Psoas muscle (tissue), 8 donors: Measurements from ENCODE around the gene WBP1. TPM values are rescaled to one million over a fixed set of nuclear protein-coding genes. Genes with fewer than 3 reads are reported as not detected.

Experiments used
- ATAC-seq, 4 donors: fragments of 200-7000 bp; cut with Tn5 transposase; one replicate each; pipeline ENCODE4 v1.9.1; 2020; ENCODE audit warnings: moderate library complexity in 3 of 4, mild to moderate bottlenecking in 2 of 4
- DNase-seq, 2 donors: peaks; one replicate each; pipeline ENCODE4 v3.0.0-alpha.2; 2020
- H3K27ac ChIP-seq: fragments of 200-600 bp; one replicate; pipeline ENCODE4 v1.8.0; 2022
- H3K27me3 ChIP-seq, 3 donors: fragments of 200-600 bp in 1 of 3; one replicate each; pipeline versions ENCODE4 v1.6.1 to v1.8.0; 2013 to 2022; ENCODE audit warnings: low read length in 2 of 3, mild to moderate bottlenecking in 2 of 3, moderate library complexity in 1 of 3; ENCODE audit not compliant: insufficient read depth in 3 of 3
- H3K36me3 ChIP-seq, 2 donors: fragments of 200-600 bp in 1 of 2; one replicate each; pipeline versions ENCODE4 v1.6.1 to v1.8.0; 2013 to 2022; ENCODE audit warnings: low read depth in 1 of 2, mild to moderate bottlenecking in 1 of 2, moderate library complexity in 1 of 2; ENCODE audit not compliant: insufficient read depth in 1 of 2
- H3K4me1 ChIP-seq: fragments of 200-600 bp; one replicate; pipeline ENCODE4 v1.8.0; 2022
- H3K4me3 ChIP-seq: fragments of 200-600 bp; one replicate; pipeline ENCODE4 v1.8.0; 2022; ENCODE audit warnings: mild to moderate bottlenecking
- H3K9me3 ChIP-seq: fragments of 200-600 bp; one replicate; pipeline ENCODE4 v1.8.0; 2022
- CTCF ChIP-seq: fragments of 200-600 bp; IDR thresholded peaks from one replicate; pipeline ENCODE4 v1.8.0; 2022; ENCODE audit warnings: antibody characterized with exemption
- WGBS, 3 donors: extraction: QIAGEN DNeasy Blood & Tissue Kit; methylation state at CpG; one replicate each; pipeline versions ENCODE4 v1.1.6 to v1.1.7; 2013; 5-methylcytosine and 5-hydroxymethylcytosine counted together
- intact Hi-C, 2 donors: fragments of 100-400 bp; cut with DNase I; formaldehyde crosslinking; loops; one replicate each; pipeline versions ENCODE4 v1.11.0 to v1.14.2; 2022
- polyA plus RNA-seq, 3 donors: library from polyadenylated mRNA; stranded (reverse); fragments of 200-250 nt; gene quantifications; one replicate each; pipeline ENCODE4 v1.2.3, GENCODE V29; 2013
- total RNA-seq, 4 donors: library from RNA; stranded (reverse); fragmentation: NEBNext Ultra II Directional in 2 of 4; extraction: Animal tissue kit (Norgen Biotek cat#: 25700) in 2 of 4; gene quantifications; one replicate each; pipeline versions ENCODE4 v1.2.1 to v1.2.4, GENCODE V29; 2021 to 2023
- donor health status: healthy with polysubstance abuse.
- donor health status: DM: no; HTN: no; CAD: no; lungs with moderate emphysema.
- donor health status: Bipolar disorder and iron deficiency.
- donor health status: healthy.
- donor health status: DM: yes; HTN: yes; CAD: no.
- donor health status: DM: no; HTN: no; CAD: no.
- donor health status: DM: no; HTN: no; CAD: no.
- donor health status: DM: yes; HTN: yes; CAD: no.

The WBP1 gene
- total and polyA plus RNA-seq, 7 donors = 19.4 to 41.3 (median 24.4) TPM

GRCh38 chr2:74510272-74510671 lies 52.0 kb downstream of the WBP1 start:
- intact Hi-C loops = no loop called here
- no peak for TF ChIP-seq CTCF

More at GRCh38 chr2:74510272-74510671, 52.0 kb downstream of the WBP1 start:
- Histone ChIP-seq H3K4me3 (no peak overlapping the region), H3K27ac (no peak overlapping the region), H3K9me3 (no peaks in the 10 kb centered on the region), H3K4me1 (peaks cover 18% of the 10 kb centered on the region), H3K27me3 (peaks cover 0 to 70% (median 29%) of the 10 kb centered on the region in 3 donors), H3K36me3 (peaks cover 0 to 13% of the 10 kb centered on the region in 2 donors)
- 79 to 82% (median 80%) methylated on average over 4 of the region's 4 CpGs for WGBS, 3 donors
- DNase-seq = no peak
- no peak for ATAC-seq

Other genes with a start within 250 kb of the WBP1 start
- 1 to 10 TPM in 3 of 4 donors, under 1 TPM in 1; 0.57 to 5.7 (median 2.3) TPM for gene SLC4A5, start 115.0 kb upstream of the WBP1 start, total RNA-seq
- under 1 TPM; 0.27 to 0.53 (median 0.42) TPM for gene SLC4A5, start 115.0 kb upstream of the WBP1 start, polyA plus RNA-seq
- gene DCTN1, start 78.1 kb upstream of the WBP1 start, total RNA-seq = 100 to 1,000 TPM in 3 of 4 donors, 10 to 100 TPM in 1; 99.0 to 131 (median 116) TPM
- 10 to 100 TPM; 45.6 to 61.3 (median 52.1) TPM for gene DCTN1, start 78.1 kb upstream of the WBP1 start, polyA plus RNA-seq
- gene C2orf81, start 36.8 kb upstream of the WBP1 start, total RNA-seq = under 1 TPM; 0.15 to 0.46 (median 0.39) TPM
- under 1 TPM; 0.06 to 0.34 (median 0.23) TPM for gene C2orf81, start 36.8 kb upstream of the WBP1 start, polyA plus RNA-seq
- gene WDR54, start 36.7 kb upstream of the WBP1 start, total RNA-seq = 1 to 10 TPM; 1.1 to 1.6 (median 1.4) TPM
- 1 to 10 TPM in 2 of 3 donors, under 1 TPM in 1; 0.52 to 2.4 (median 2.4) TPM for gene WDR54, start 36.7 kb upstream of the WBP1 start, polyA plus RNA-seq
- gene RTKN, start 16.5 kb upstream of the WBP1 start, total RNA-seq = 10 to 100 TPM in 2 of 4 donors, 1 to 10 TPM in 2; 6.0 to 18.8 (median 9.0) TPM
- 10 to 100 TPM in 1 of 3 donors, 1 to 10 TPM in 2; 3.1 to 12.1 (median 6.6) TPM for gene RTKN, start 16.5 kb upstream of the WBP1 start, polyA plus RNA-seq
- gene INO80B, start 3.4 kb upstream of the WBP1 start, total RNA-seq = 10 to 100 TPM; 23.6 to 39.0 (median 28.6) TPM
- 10 to 100 TPM; 29.1 to 61.1 (median 41.7) TPM for gene INO80B, start 3.4 kb upstream of the WBP1 start, polyA plus RNA-seq
- gene MOGS, start 6.9 kb downstream of the WBP1 start, total RNA-seq = 10 to 100 TPM; 17.1 to 26.4 (median 24.2) TPM
- gene MOGS, start 6.9 kb downstream of the WBP1 start, polyA plus RNA-seq = 10 to 100 TPM; 19.8 to 38.8 (median 25.2) TPM
- gene MRPL53, start 14.2 kb downstream of the WBP1 start, total RNA-seq = 100 to 1,000 TPM; 118 to 157 (median 138) TPM
- gene MRPL53, start 14.2 kb downstream of the WBP1 start, polyA plus RNA-seq = 10 to 100 TPM; 63.7 to 90.0 (median 63.9) TPM
- gene CCDC142, start 24.6 kb downstream of the WBP1 start, total RNA-seq = 1 to 10 TPM; 2.7 to 8.3 (median 4.5) TPM
- 1 to 10 TPM; 1.4 to 8.7 (median 2.5) TPM for gene CCDC142, start 24.6 kb downstream of the WBP1 start, polyA plus RNA-seq
- 10 to 100 TPM in 1 of 4 donors, 1 to 10 TPM in 3; 5.4 to 10.1 (median 8.4) TPM for gene TTC31, start 24.6 kb downstream of the WBP1 start, total RNA-seq
- gene TTC31, start 24.6 kb downstream of the WBP1 start, polyA plus RNA-seq = 10 to 100 TPM in 1 of 3 donors, 1 to 10 TPM in 2; 7.9 to 13.2 (median 9.4) TPM
- gene LBX2, start 41.2 kb downstream of the WBP1 start, total RNA-seq = under 1 TPM in 2 of 4 donors, not detected in 2; 0.15 to 0.36 TPM
- gene LBX2, start 41.2 kb downstream of the WBP1 start, polyA plus RNA-seq = under 1 TPM; 0.14 to 0.68 (median 0.26) TPM
- gene PCGF1, start 49.3 kb downstream of the WBP1 start, total RNA-seq = 10 to 100 TPM; 14.3 to 32.0 (median 21.5) TPM
- gene PCGF1, start 49.3 kb downstream of the WBP1 start, polyA plus RNA-seq = 10 to 100 TPM; 25.6 to 60.3 (median 44.9) TPM
- not detected for gene TLX2, start 56.0 kb downstream of the WBP1 start, total RNA-seq
- gene TLX2, start 56.0 kb downstream of the WBP1 start, polyA plus RNA-seq = not detected
- not detected for gene DQX1, start 67.8 kb downstream of the WBP1 start, total RNA-seq
- gene DQX1, start 67.8 kb downstream of the WBP1 start, polyA plus RNA-seq = under 1 TPM; 0.19 to 0.27 (median 0.27) TPM
- gene AUP1, start 71.3 kb downstream of the WBP1 start, total RNA-seq = 10 to 100 TPM; 56.0 to 94.7 (median 84.6) TPM
- gene AUP1, start 71.3 kb downstream of the WBP1 start, polyA plus RNA-seq = 100 to 1,000 TPM; 123 to 205 (median 169) TPM
- 10 to 100 TPM; 23.0 to 30.9 (median 27.2) TPM for gene HTRA2, start 71.5 kb downstream of the WBP1 start, total RNA-seq
- 10 to 100 TPM; 24.2 to 54.4 (median 41.8) TPM for gene HTRA2, start 71.5 kb downstream of the WBP1 start, polyA plus RNA-seq
- 1 to 10 TPM in 3 of 4 donors, under 1 TPM in 1; 0.99 to 2.3 (median 1.6) TPM for gene LOXL3, start 95.5 kb downstream of the WBP1 start, total RNA-seq
- gene LOXL3, start 95.5 kb downstream of the WBP1 start, polyA plus RNA-seq = under 1 TPM; 0.62 to 0.64 (median 0.64) TPM
- gene DOK1, start 96.3 kb downstream of the WBP1 start, total RNA-seq = 1 to 10 TPM; 1.2 to 3.8 (median 2.0) TPM
- gene DOK1, start 96.3 kb downstream of the WBP1 start, polyA plus RNA-seq = 1 to 10 TPM; 1.0 to 2.0 (median 1.1) TPM
- under 1 TPM in 1 of 4 donors, not detected in 3; 0.21 TPM for gene M1AP, start 189.9 kb downstream of the WBP1 start, total RNA-seq
- under 1 TPM in 1 of 3 donors, not detected in 2; 0.01 TPM for gene M1AP, start 189.9 kb downstream of the WBP1 start, polyA plus RNA-seq
- gene SEMA4F, start 195.8 kb downstream of the WBP1 start, total RNA-seq = 1 to 10 TPM; 2.0 to 5.7 (median 2.5) TPM
- 1 to 10 TPM in 1 of 3 donors, under 1 TPM in 2; 0.59 to 1.5 (median 0.72) TPM for gene SEMA4F, start 195.8 kb downstream of the WBP1 start, polyA plus RNA-seq